Neuronal stem cell (in vitro differentiated cells): ENCODE results near the gene COL9A1.

Experiments used
- DNase-seq: peaks from one replicate; pipeline ENCODE4 v3.0.0-alpha.2; 2013; ENCODE audit warnings: low spot score
- H2AFZ ChIP-seq: one replicate; pipeline ENCODE4 v1.6.1; 2013; ENCODE audit warnings: mild to moderate bottlenecking, low read length, inconsistent platforms
- H2AK5ac ChIP-seq: 2 replicates; pipeline ENCODE4 v1.6.1; 2013; ENCODE audit warnings: low read depth, mild to moderate bottlenecking, inconsistent platforms, low read length, moderate library complexity, mixed read lengths
- H2BK120ac ChIP-seq: 2 replicates; pipeline ENCODE4 v1.6.1; 2013; ENCODE audit warnings: low read depth, mild to moderate bottlenecking, inconsistent platforms, low read length, moderate library complexity, mixed read lengths
- H2BK12ac ChIP-seq: one replicate; pipeline ENCODE4 v1.6.1; 2013; ENCODE audit warnings: low read length, inconsistent platforms
- H2BK15ac ChIP-seq: 2 replicates; pipeline ENCODE4 v1.6.1; 2013; ENCODE audit warnings: mild to moderate bottlenecking, low read length, inconsistent platforms, mixed read lengths
- H2BK5ac ChIP-seq: one replicate; pipeline ENCODE4 v1.6.1; 2013; ENCODE audit warnings: inconsistent platforms, mild to moderate bottlenecking, low read length, moderate library complexity
- H3K14ac ChIP-seq: one replicate; pipeline ENCODE4 v1.6.1; 2013; ENCODE audit warnings: low read length, inconsistent platforms
- H3K18ac ChIP-seq: 2 replicates; pipeline ENCODE4 v1.6.1; 2013; ENCODE audit warnings: low read length, inconsistent platforms
- H3K23ac ChIP-seq: 2 replicates; pipeline ENCODE4 v1.6.1; 2013; ENCODE audit warnings: low read depth, mild to moderate bottlenecking, mixed read lengths, low read length, inconsistent platforms; ENCODE audit not compliant: poor library complexity
- H3K27ac ChIP-seq: replicated peaks from 3 replicates; pipeline ENCODE4 v1.5.1; 2013; ENCODE audit warnings: low read length, inconsistent platforms
- H3K27me3 ChIP-seq, 3 experiments: 2 replicates each; pipeline ENCODE4 v1.6.1; 2013; ENCODE audit warnings: low read length in 3 of 3, mild to moderate bottlenecking in 2 of 3, inconsistent platforms in 1 of 3, low read depth in 1 of 3, mixed read lengths in 1 of 3, moderate library complexity in 1 of 3; ENCODE audit not compliant: control insufficient read depth in 3 of 3, insufficient read depth in 3 of 3
- H3K36me3 ChIP-seq, 2 donors: replicated peaks in 1 of 2; 2 replicates each; pipeline ENCODE4 v1.6.1; 2013; ENCODE audit warnings: low read length in 2 of 2; ENCODE audit not compliant: control insufficient read depth in 2 of 2, insufficient read depth in 2 of 2
- H3K4ac ChIP-seq: 2 replicates; pipeline ENCODE4 v1.6.1; 2013; ENCODE audit warnings: inconsistent platforms, mild to moderate bottlenecking, low read length, moderate library complexity
- H3K4me1 ChIP-seq, 2 donors: 1 replicate in 1 of 2; 2 replicates in 1 of 2; pipeline ENCODE4 v1.6.1; 2013; ENCODE audit warnings: low read length in 2 of 2, low read depth in 1 of 2; ENCODE audit not compliant: control insufficient read depth in 2 of 2, insufficient read depth in 1 of 2
- H3K4me2 ChIP-seq: one replicate; pipeline ENCODE4 v1.6.1; 2013; ENCODE audit warnings: mild to moderate bottlenecking, low read length, inconsistent platforms; ENCODE audit not compliant: insufficient read depth, poor library complexity, severe bottlenecking
- H3K4me3 ChIP-seq, 2 donors: 2 replicates each; pipeline ENCODE4 v1.5.1; 2013; ENCODE audit warnings: low read length in 2 of 2, mild to moderate bottlenecking in 2 of 2, inconsistent platforms in 1 of 2, moderate library complexity in 1 of 2
- H3K79me1 ChIP-seq: one replicate; pipeline ENCODE4 v1.6.1; 2013; ENCODE audit warnings: low read depth, mild to moderate bottlenecking, inconsistent platforms, low read length, moderate library complexity
- H3K9ac ChIP-seq: one replicate; pipeline ENCODE4 v1.6.1; 2013; ENCODE audit warnings: mild to moderate bottlenecking, low read depth, low read length, inconsistent platforms; ENCODE audit not compliant: poor library complexity
- H3K9me3 ChIP-seq, 2 donors: replicated peaks in 1 of 2; 2 replicates each; pipeline versions ENCODE3 to v1.6.1; 2013; ENCODE audit warnings: low read length in 2 of 2, mild to moderate bottlenecking in 2 of 2, inconsistent platforms in 1 of 2, low read depth in 1 of 2, mixed read lengths in 1 of 2, moderate library complexity in 1 of 2; ENCODE audit not compliant: control insufficient read depth in 2 of 2, insufficient read depth in 1 of 2
- H4K8ac ChIP-seq: one replicate; pipeline ENCODE4 v1.6.1; 2013; ENCODE audit warnings: low read depth, mild to moderate bottlenecking, inconsistent platforms, low read length, moderate library complexity
- H4K91ac ChIP-seq: one replicate; pipeline ENCODE4 v1.6.1; 2013; ENCODE audit warnings: low read length, low read depth, mild to moderate bottlenecking, inconsistent platforms; ENCODE audit not compliant: poor library complexity
- WGBS, 2 donors: extraction: QIAGEN DNeasy Blood & Tissue Kit; methylation state at CpG; one replicate each; pipeline ENCODE4 v1.1.7; 2013; ENCODE audit warnings: missing lambda C conversion rate in 2 of 2, mixed read lengths in 1 of 2; ENCODE audit not compliant: insufficient read length in 2 of 2, insufficient replicate concordance in 1 of 2; ENCODE audit errors: extremely low coverage in 2 of 2; 5-methylcytosine and 5-hydroxymethylcytosine counted together

COL9A1 gene

GRCh38 chr6:70196531-70196930 lies 106.4 kb downstream of the COL9A1 start:
- no peaks in the 10 kb centered on the region for H3K4me1 ChIP-seq
- H3K4me3 ChIP-seq, result no peak overlapping the region
- DNase-seq, result no peak
- H3K4ac ChIP-seq, result no peak overlapping the region
- no peak overlapping the region for H2AK5ac ChIP-seq
- no peaks in the 10 kb centered on the region for H3K79me1 ChIP-seq
- no peak overlapping the region for H3K9ac ChIP-seq
- H4K91ac ChIP-seq, result no peak overlapping the region
- H3K18ac ChIP-seq, result no peak overlapping the region
- H2BK5ac ChIP-seq, result no peak overlapping the region
- H3K23ac ChIP-seq, result no peak overlapping the region
- no peak overlapping the region for H2BK15ac ChIP-seq
- no peak overlapping the region for H2BK120ac ChIP-seq
- no peak overlapping the region for H3K14ac ChIP-seq
- WGBS, 2 donors, result no CpG with 5 or more reads among the region's 2 CpGs
- H3K4me2 ChIP-seq, result no peak overlapping the region
- no peak overlapping the region for H2BK12ac ChIP-seq
- H3K9me3 ChIP-seq, result no peaks in the 10 kb centered on the region
- H3K36me3 ChIP-seq, result no peaks in the 10 kb centered on the region
- no peak overlapping the region for H3K27ac ChIP-seq
- H4K8ac ChIP-seq, result no peak overlapping the region
- H3K27me3 ChIP-seq, result no peaks in the 10 kb centered on the region
- no peak overlapping the region for H2AFZ ChIP-seq

- H3K23ac ChIP-seq, result no peak overlapping the region
- H3K9me3 ChIP-seq, result no peaks in the 10 kb centered on the region
Observed at GRCh38 chr6:70194421-70194820, 108.5 kb downstream of the COL9A1 start.

GRCh38 chr6:70188202-70188601 lies 114.7 kb downstream of the COL9A1 start:
- H3K4me1 ChIP-seq, result no peaks in the 10 kb centered on the region
- H2BK5ac ChIP-seq, result no peak overlapping the region
- H3K9ac ChIP-seq, result no peak overlapping the region
- no peak overlapping the region for H3K23ac ChIP-seq
- H3K14ac ChIP-seq, result no peak overlapping the region
- H3K4me2 ChIP-seq, result no peak overlapping the region
- DNase-seq, result no peak
- H2AFZ ChIP-seq, result no peak overlapping the region
- H3K27me3 ChIP-seq, result no peaks in the 10 kb centered on the region
- H3K79me1 ChIP-seq, result no peaks in the 10 kb centered on the region
- H3K9me3 ChIP-seq, result no peaks in the 10 kb centered on the region
- no peak overlapping the region for H3K4me3 ChIP-seq
- no peak overlapping the region for H2BK120ac ChIP-seq
- WGBS, 2 donors, result no CpG with 5 or more reads among the region's 6 CpGs
- H4K91ac ChIP-seq, result no peak overlapping the region
- H3K27ac ChIP-seq, result no peak overlapping the region
- no peak overlapping the region for H2BK12ac ChIP-seq
- no peaks in the 10 kb centered on the region for H3K36me3 ChIP-seq
- H4K8ac ChIP-seq, result no peak overlapping the region
- H2BK15ac ChIP-seq, result no peak overlapping the region
- H2AK5ac ChIP-seq, result no peak overlapping the region
- no peak overlapping the region for H3K4ac ChIP-seq
- H3K18ac ChIP-seq, result no peak overlapping the region

More at GRCh38 chr6:70194421-70194820, 108.5 kb downstream of the COL9A1 start:
- Histone ChIP-seq H3K4me3 (no peak overlapping the region), H3K4me2 (no peak overlapping the region), H3K14ac (no peak overlapping the region), H4K8ac (no peak overlapping the region), H3K9ac (no peak overlapping the region), H3K27me3 (no peaks in the 10 kb centered on the region), H2BK120ac (no peak overlapping the region), H4K91ac (no peak overlapping the region), H2AFZ (no peak overlapping the region), H2BK15ac (no peak overlapping the region), H3K27ac (no peak overlapping the region), H3K18ac (no peak overlapping the region), H3K4ac (no peak overlapping the region), H3K4me1 (no peaks in the 10 kb centered on the region), H2BK5ac (no peak overlapping the region), H2AK5ac (no peak overlapping the region), H3K36me3 (no peaks in the 10 kb centered on the region), H3K79me1 (no peaks in the 10 kb centered on the region), H2BK12ac (no peak overlapping the region)
- DNase-seq, result no peak

GRCh38 chr6:70186461-70186860 lies 116.4 kb downstream of the COL9A1 start:
- no peak overlapping the region for H3K27ac ChIP-seq
- H3K18ac ChIP-seq, result no peak overlapping the region
- no CpG with 5 or more reads among the region's 1 CpG for WGBS, 2 donors
- H3K9ac ChIP-seq, result no peak overlapping the region
- no peak overlapping the region for H4K8ac ChIP-seq
- no peak overlapping the region for H2BK120ac ChIP-seq
- no peaks in the 10 kb centered on the region for H3K36me3 ChIP-seq
- H3K4ac ChIP-seq, result no peak overlapping the region
- H3K23ac ChIP-seq, result no peak overlapping the region
- no peaks in the 10 kb centered on the region for H3K79me1 ChIP-seq
- H2BK12ac ChIP-seq, result no peak overlapping the region
- H3K4me3 ChIP-seq, result no peak overlapping the region
- H2AFZ ChIP-seq, result no peak overlapping the region
- no peaks in the 10 kb centered on the region for H3K9me3 ChIP-seq
- no peak for DNase-seq
- H3K4me1 ChIP-seq, result no peaks in the 10 kb centered on the region
- no peak overlapping the region for H3K14ac ChIP-seq
- H2AK5ac ChIP-seq, result no peak overlapping the region
- no peak overlapping the region for H3K4me2 ChIP-seq
- H3K27me3 ChIP-seq, result no peaks in the 10 kb centered on the region
- H2BK5ac ChIP-seq, result no peak overlapping the region
- H4K91ac ChIP-seq, result no peak overlapping the region
- no peak overlapping the region for H2BK15ac ChIP-seq
